Measurements from ENCODE around the gene MAGEB3. TPM values are rescaled to one million over a fixed set of nuclear protein-coding genes. Genes with fewer than 3 reads are reported as not detected.

The MAGEB3 gene
- total and polyA plus RNA-seq, 2 donors (not counting 3 experiments of a cell fraction or from before 2014, with no cell fraction given) = not detected

DNA sequence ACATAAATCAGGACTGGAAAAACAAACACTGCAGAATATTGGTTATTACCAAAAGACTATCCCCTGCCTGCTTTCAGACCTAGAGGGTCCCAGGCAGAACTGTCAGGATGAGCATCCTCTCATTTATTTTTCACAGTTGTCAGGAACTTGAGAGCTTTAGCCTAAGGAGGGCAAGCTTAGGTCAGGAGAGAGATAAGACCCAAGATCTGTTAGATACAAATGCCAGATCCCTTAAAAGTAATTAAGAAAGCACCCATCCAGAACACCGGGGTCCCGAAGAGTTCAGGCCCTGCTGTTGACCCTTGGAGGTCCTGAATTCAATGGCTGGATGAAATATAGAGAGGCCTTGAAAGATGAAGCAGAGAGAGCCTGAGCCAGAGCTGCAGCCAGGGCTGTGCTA is 5.9 kb upstream of the MAGEB3 start:
- Histone ChIP-seq H2AFZ (ENCODE audit: low read depth, low read length) (no peak overlapping the region), H3K4me2 (ENCODE audit: insufficient read depth, low read length) (no peak overlapping the region), H3K27ac (ENCODE audit: insufficient read depth, low read depth, low read length) (no peak overlapping the region), H3K9ac (replicated peaks; ENCODE audit: extremely low read depth, insufficient read depth, low read length) (no peak overlapping the region), H3K4me1 (ENCODE audit: control insufficient read depth, extremely low read depth, insufficient read depth, low read length) (no peaks in the 10 kb centered on the region), H3K9me3 (replicated peaks; ENCODE audit: control insufficient read depth, insufficient read depth, low read length) (no peaks in the 10 kb centered on the region), H3K9me1 (replicated peaks; ENCODE audit: control insufficient read depth, extremely low read depth, insufficient read depth, low read length) (no peaks in the 10 kb centered on the region), H3K79me2 (ENCODE audit: control insufficient read depth, insufficient read depth, low read length) (no peaks in the 10 kb centered on the region), H3K36me3 (ENCODE audit: control insufficient read depth in 2 of 2, extremely low read depth in 1 of 2, insufficient read depth in 2 of 2, low read length in 2 of 2) (no peaks in the 10 kb centered on the region), H3K27me3 (ENCODE audit: control insufficient read depth in 2 of 2, insufficient read depth in 2 of 2, low read length in 2 of 2) (no peaks in the 10 kb centered on the region), H4K20me1 (replicated peaks; ENCODE audit: control insufficient read depth, extremely low read depth, insufficient read depth, low read length) (no peaks in the 10 kb centered on the region), H3K4me3 (replicated peaks in 1 of 3; ENCODE audit: insufficient read depth in 1 of 3, low read depth in 1 of 3, low read length in 3 of 3) (no peak overlapping the region)
- dilution Hi-C loops (cut with MboI; ENCODE audit: extremely low pct_ligation_motif_present, low sequenced_read_pairs) (no loop called here), intact Hi-C loops (cut with micrococcal nuclease) (no loop called here)
- ChIA-PET POLR2A (no interaction called here), CTCF (interaction anchor here (0.9 kb wide), 1 partner anchor 28 kb away, joined by 3 read pairs; no protein-coding TSS in a partner anchor)
- BruUV-seq (replicated peaks) = no TSS peak
- TF ChIP-seq POLR2AphosphoS5 (IDR thresholded peaks at IDR 0.05; ENCODE audit: insufficient read depth, low read depth, low read length) (no peak), POLR2A (IDR thresholded peaks at IDR 0.05; ENCODE audit: low read depth, low read length) (no peak), GATA2 (IDR thresholded peaks at IDR 0.05; ENCODE audit: insufficient read depth, insufficient read length, low read depth, low read length) (no peak), MYC (IDR thresholded peaks at IDR 0.05; ENCODE audit: low read depth, low read length) (no peak), EZH2 (IDR thresholded peaks at IDR 0.05; ENCODE audit: borderline replicate concordance, low read depth, low read length, severe bottlenecking) (no peak), FOS (IDR thresholded peaks at IDR 0.05; ENCODE audit: borderline replicate concordance, insufficient read depth, low read length) (no peak), JUN (IDR thresholded peaks at IDR 0.05; ENCODE audit: borderline replicate concordance, insufficient read depth, insufficient read length, low read depth) (no peak)
- TF ChIP-seq, protein P1, sequence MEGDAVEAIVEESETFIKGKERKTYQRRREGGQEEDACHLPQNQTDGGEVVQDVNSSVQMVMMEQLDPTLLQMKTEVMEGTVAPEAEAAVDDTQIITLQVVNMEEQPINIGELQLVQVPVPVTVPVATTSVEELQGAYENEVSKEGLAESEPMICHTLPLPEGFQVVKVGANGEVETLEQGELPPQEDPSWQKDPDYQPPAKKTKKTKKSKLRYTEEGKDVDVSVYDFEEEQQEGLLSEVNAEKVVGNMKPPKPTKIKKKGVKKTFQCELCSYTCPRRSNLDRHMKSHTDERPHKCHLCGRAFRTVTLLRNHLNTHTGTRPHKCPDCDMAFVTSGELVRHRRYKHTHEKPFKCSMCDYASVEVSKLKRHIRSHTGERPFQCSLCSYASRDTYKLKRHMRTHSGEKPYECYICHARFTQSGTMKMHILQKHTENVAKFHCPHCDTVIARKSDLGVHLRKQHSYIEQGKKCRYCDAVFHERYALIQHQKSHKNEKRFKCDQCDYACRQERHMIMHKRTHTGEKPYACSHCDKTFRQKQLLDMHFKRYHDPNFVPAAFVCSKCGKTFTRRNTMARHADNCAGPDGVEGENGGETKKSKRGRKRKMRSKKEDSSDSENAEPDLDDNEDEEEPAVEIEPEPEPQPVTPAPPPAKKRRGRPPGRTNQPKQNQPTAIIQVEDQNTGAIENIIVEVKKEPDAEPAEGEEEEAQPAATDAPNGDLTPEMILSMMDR (IDR thresholded peaks at IDR 0.05; ENCODE audit: extremely low read depth in 1 of 2, insufficient read depth in 1 of 2, low read depth in 1 of 2, low read length in 2 of 2) = no peak
- FAIRE-seq = no peak
- no peak for DNase-seq (ENCODE audit: low read depth, low spot score)
